Pancreas (tissue), 10 donors: ENCODE data around the gene DACH1. TPM values are rescaled to one million over a fixed set of nuclear protein-coding genes. Genes with fewer than 3 reads are reported as not detected.

Experiments used
- ATAC-seq, 4 donors: fragments of 200-7000 bp; cut with Tn5 transposase; one replicate each; pipeline versions ENCODE4 v1.8.0 to v1.9.1; 2020; ENCODE audit warnings: mild to moderate bottlenecking in 4 of 4, moderate library complexity in 4 of 4
- DNase-seq, 6 donors: peaks; one replicate each; pipeline ENCODE4 v3.0.0-alpha.2; 2020
- FAIRE-seq: peaks from 2 replicates; lab custom pipeline; 2012; peaks lifted over from hg19 to GRCh38; lab: Jason Lieb, UNC
- H3K27ac ChIP-seq, 4 donors: fragments of 200-600 bp; sonication (generic); 1 replicate in 3 of 4; 2 replicates in 1 of 4; pipeline versions ENCODE4 v1.5.0 to v1.8.0; 2020
- H3K27me3 ChIP-seq, 4 donors: fragments of 200-600 bp; one replicate each; pipeline ENCODE4 v1.8.0; 2021
- H3K36me3 ChIP-seq, 3 donors: fragments of 200-600 bp; sonication (generic) in 1 of 3; one replicate each; pipeline versions ENCODE4 v1.5.0 to v1.8.0; 2020 to 2021
- H3K4me1 ChIP-seq, 3 donors: fragments of 200-600 bp; one replicate each; pipeline ENCODE4 v1.8.0; 2021
- H3K4me3 ChIP-seq, 4 donors: fragments of 200-600 bp; sonication (generic) in 2 of 4; one replicate each; pipeline versions ENCODE4 v1.5.0 to v1.8.0; 2020 to 2021
- H3K9me3 ChIP-seq, 4 donors: fragments of 200-600 bp; one replicate each; pipeline ENCODE4 v1.8.0; 2021
- WGBS, 2 donors: extraction: QIAGEN DNeasy Blood & Tissue Kit; methylation state at CpG; one replicate each; pipeline ENCODE4 v1.1.7; 2013; 5-methylcytosine and 5-hydroxymethylcytosine counted together
- intact Hi-C, 3 donors: fragments of 100-400 bp; cut with DNase I; formaldehyde crosslinking; loops; one replicate each; pipeline versions ENCODE4 v1.11.1 to v1.14.2; 2022
- polyA plus RNA-seq, 2 donors: library from polyadenylated mRNA; stranded (reverse); fragments of 200-250 nt; gene quantifications; one replicate each; pipeline ENCODE4 v1.2.3, GENCODE V29; 2013
- total RNA-seq, 6 donors: library from RNA; stranded (reverse); fragmentation: NEBNext Ultra II Directional in 4 of 6; extraction: Animal tissue kit (Norgen Biotek cat#: 25700) in 4 of 6; gene quantifications; one replicate each; pipeline versions ENCODE4 v1.2.1 to v1.2.4, GENCODE V29; 2021 to 2023
- TF ChIP-seq, protein P1 (sequence below), 4 donors: fragments of 200-600 bp; sonication (generic) in 3 of 4; IDR thresholded peaks; one replicate each; pipeline versions ENCODE4 v1.5.0 to v1.8.0; 2021; ENCODE audit warnings: antibody characterized with exemption in 4 of 4
- donor health status: healthy with polysubstance abuse.
- donor health status: DM: no; HTN: no; CAD: no; lungs with moderate emphysema.
- donor health status: DM: no; HTN: no; CAD: no.
- donor health status: control.
- donor health status: control.
- donor health status: Bipolar disorder and iron deficiency.
- donor health status: DM: yes; HTN: yes; CAD: no.
- donor health status: DM: no; HTN: no; CAD: no.
- donor health status: DM: no; HTN: no; CAD: no.
- donor health status: DM: yes; HTN: yes; CAD: no.

DACH1 gene
- total and polyA plus RNA-seq, 8 donors = 0.73 to 5.5 (median 1.7) TPM

GRCh38 chr13:71464686-71465085 is 402.3 kb downstream of the DACH1 start:
- TF ChIP-seq, protein P1, sequence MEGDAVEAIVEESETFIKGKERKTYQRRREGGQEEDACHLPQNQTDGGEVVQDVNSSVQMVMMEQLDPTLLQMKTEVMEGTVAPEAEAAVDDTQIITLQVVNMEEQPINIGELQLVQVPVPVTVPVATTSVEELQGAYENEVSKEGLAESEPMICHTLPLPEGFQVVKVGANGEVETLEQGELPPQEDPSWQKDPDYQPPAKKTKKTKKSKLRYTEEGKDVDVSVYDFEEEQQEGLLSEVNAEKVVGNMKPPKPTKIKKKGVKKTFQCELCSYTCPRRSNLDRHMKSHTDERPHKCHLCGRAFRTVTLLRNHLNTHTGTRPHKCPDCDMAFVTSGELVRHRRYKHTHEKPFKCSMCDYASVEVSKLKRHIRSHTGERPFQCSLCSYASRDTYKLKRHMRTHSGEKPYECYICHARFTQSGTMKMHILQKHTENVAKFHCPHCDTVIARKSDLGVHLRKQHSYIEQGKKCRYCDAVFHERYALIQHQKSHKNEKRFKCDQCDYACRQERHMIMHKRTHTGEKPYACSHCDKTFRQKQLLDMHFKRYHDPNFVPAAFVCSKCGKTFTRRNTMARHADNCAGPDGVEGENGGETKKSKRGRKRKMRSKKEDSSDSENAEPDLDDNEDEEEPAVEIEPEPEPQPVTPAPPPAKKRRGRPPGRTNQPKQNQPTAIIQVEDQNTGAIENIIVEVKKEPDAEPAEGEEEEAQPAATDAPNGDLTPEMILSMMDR (IDR thresholded peaks at IDR 0.05) = no peak
- no peak for ATAC-seq
- Histone ChIP-seq H3K4me1 (no peaks in the 10 kb centered on the region), H3K4me3 (no peak overlapping the region), H3K36me3 (no peaks in the 10 kb centered on the region), H3K9me3 (no peaks in the 10 kb centered on the region), H3K27ac (no peak overlapping the region), H3K27me3 (no peaks in the 10 kb centered on the region)
- intact Hi-C loops = no loop called here
- DNase-seq = no peak
- FAIRE-seq = no peak
- WGBS, 2 donors = 69 to 78% methylated on average over 1 of the region's 1 CpG

DNA sequence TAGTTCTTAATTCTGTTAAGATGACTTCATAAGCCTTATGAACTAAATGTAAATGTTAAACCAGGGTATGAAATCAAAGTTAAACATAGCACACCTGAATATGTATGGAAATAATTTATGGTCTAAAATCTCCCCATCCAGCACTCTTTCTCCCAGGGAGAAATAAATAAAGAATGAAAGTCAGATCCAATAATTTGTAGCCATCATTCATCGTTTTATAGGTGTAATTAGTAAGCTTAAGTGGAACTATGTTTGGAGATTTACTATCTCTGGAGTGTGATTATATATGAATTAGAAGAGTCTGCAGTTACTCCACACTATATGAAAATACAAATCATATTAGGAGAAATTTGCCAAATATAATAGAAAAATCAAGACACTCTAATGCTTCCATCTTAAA is 405.1 kb downstream of the DACH1 start:
- H3K36me3 ChIP-seq = no peaks in the 10 kb centered on the region
- intact Hi-C loops = no loop called here
- H3K27me3 ChIP-seq = no peaks in the 10 kb centered on the region
- no peak overlapping the region for H3K4me3 ChIP-seq
- FAIRE-seq (no peak), DNase-seq (no peak), ATAC-seq (no peak)
- no peaks in the 10 kb centered on the region for H3K9me3 ChIP-seq
- H3K4me1 ChIP-seq = no peaks in the 10 kb centered on the region
- TF ChIP-seq, protein P1 (IDR thresholded peaks at IDR 0.05) = no peak
- WGBS, 2 donors = 69 to 72% methylated on average over 1 of the region's 1 CpG
- H3K27ac ChIP-seq = no peak overlapping the region

GRCh38 chr13:71460211-71460610 is 406.8 kb downstream of the DACH1 start:
- Histone ChIP-seq H3K27ac (no peak overlapping the region), H3K36me3 (no peaks in the 10 kb centered on the region), H3K9me3 (no peaks in the 10 kb centered on the region), H3K4me3 (no peak overlapping the region), H3K27me3 (no peaks in the 10 kb centered on the region), H3K4me1 (no peaks in the 10 kb centered on the region)
- intact Hi-C loops = no loop called here
- no peak for DNase-seq
- no peak for ATAC-seq
- no peak for FAIRE-seq
- TF ChIP-seq, protein P1 (IDR thresholded peaks at IDR 0.05) = no peak
- 44 to 52% methylated on average over 3 of the region's 3 CpGs for WGBS, 2 donors

DNA sequence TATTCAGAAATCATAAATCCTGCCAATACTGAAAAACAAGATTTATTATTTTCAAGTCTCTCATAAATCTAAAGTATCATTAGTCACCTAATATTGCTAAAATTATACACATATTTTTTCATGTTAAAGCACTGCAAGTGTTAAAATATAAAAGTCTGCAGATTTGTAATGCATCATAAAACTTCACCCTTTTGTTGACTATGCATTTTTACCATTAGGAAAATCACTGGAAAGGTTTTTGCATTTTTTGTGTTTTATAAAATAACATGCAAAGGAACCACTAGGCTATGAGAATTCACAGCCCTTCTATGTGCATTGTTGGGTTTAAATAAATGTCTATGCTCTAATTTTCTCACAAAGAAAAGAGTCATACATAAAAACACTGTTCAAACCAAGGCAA is 407.3 kb downstream of the DACH1 start:
- intact Hi-C loops = no loop called here

GRCh38 chr13:71457645-71458044 is 409.4 kb downstream of the DACH1 start:
- TF ChIP-seq, protein P1 (IDR thresholded peaks at IDR 0.05) = no peak
- FAIRE-seq (no peak), DNase-seq (no peak), ATAC-seq (no peak)
- Histone ChIP-seq H3K36me3 (no peaks in the 10 kb centered on the region), H3K4me1 (peaks cover 0 to 4% (median 0%) of the 10 kb centered on the region in 3 donors), H3K27me3 (no peaks in the 10 kb centered on the region), H3K27ac (no peak overlapping the region), H3K4me3 (no peak overlapping the region), H3K9me3 (no peaks in the 10 kb centered on the region)
- WGBS, 2 donors = 87 to 90% methylated on average over 2 of the region's 2 CpGs
- intact Hi-C loops = no loop called here

More for the DNA sequence above, 407.3 kb downstream of the DACH1 start:
- Histone ChIP-seq H3K27me3 (no peaks in the 10 kb centered on the region), H3K4me1 (no peaks in the 10 kb centered on the region), H3K9me3 (no peaks in the 10 kb centered on the region), H3K27ac (no peak overlapping the region), H3K4me3 (no peak overlapping the region), H3K36me3 (no peaks in the 10 kb centered on the region)
- no peak for DNase-seq
- TF ChIP-seq, protein P1 (IDR thresholded peaks at IDR 0.05) = no peak
- ATAC-seq = no peak
- no peak for FAIRE-seq
